Psoas muscle (tissue), 8 donors: ENCODE data around the gene GINS3. TPM values are rescaled to one million over a fixed set of nuclear protein-coding genes. Genes with fewer than 3 reads are reported as not detected.
"Not testable (repeated sequence)": the region's sequence is repeated elsewhere in the genome, so short reads cannot be mapped to it uniquely, and the experiment has no call there.

Source experiments
- ATAC-seq, 4 donors: fragments of 200-7000 bp; cut with Tn5 transposase; one replicate each; pipeline ENCODE4 v1.9.1; 2020; ENCODE audit warnings: moderate library complexity in 3 of 4, mild to moderate bottlenecking in 2 of 4
- DNase-seq, 2 donors: peaks; one replicate each; pipeline ENCODE4 v3.0.0-alpha.2; 2020
- H3K27ac ChIP-seq: fragments of 200-600 bp; one replicate; pipeline ENCODE4 v1.8.0; 2022
- H3K27me3 ChIP-seq, 3 donors: fragments of 200-600 bp in 1 of 3; one replicate each; pipeline versions ENCODE4 v1.6.1 to v1.8.0; 2013 to 2022; ENCODE audit warnings: low read length in 2 of 3, mild to moderate bottlenecking in 2 of 3, moderate library complexity in 1 of 3; ENCODE audit not compliant: insufficient read depth in 3 of 3
- H3K36me3 ChIP-seq, 2 donors: fragments of 200-600 bp in 1 of 2; one replicate each; pipeline versions ENCODE4 v1.6.1 to v1.8.0; 2013 to 2022; ENCODE audit warnings: low read depth in 1 of 2, mild to moderate bottlenecking in 1 of 2, moderate library complexity in 1 of 2; ENCODE audit not compliant: insufficient read depth in 1 of 2
- H3K4me1 ChIP-seq: fragments of 200-600 bp; one replicate; pipeline ENCODE4 v1.8.0; 2022
- H3K4me3 ChIP-seq: fragments of 200-600 bp; one replicate; pipeline ENCODE4 v1.8.0; 2022; ENCODE audit warnings: mild to moderate bottlenecking
- H3K9me3 ChIP-seq: fragments of 200-600 bp; one replicate; pipeline ENCODE4 v1.8.0; 2022
- CTCF ChIP-seq: fragments of 200-600 bp; IDR thresholded peaks from one replicate; pipeline ENCODE4 v1.8.0; 2022; ENCODE audit warnings: antibody characterized with exemption
- whole genome bisulfite sequencing, 3 donors: extraction: QIAGEN DNeasy Blood & Tissue Kit; methylation state at CpG; one replicate each; pipeline versions ENCODE4 v1.1.6 to v1.1.7; 2013; 5-methylcytosine and 5-hydroxymethylcytosine counted together
- intact Hi-C, 2 donors: fragments of 100-400 bp; cut with DNase I; formaldehyde crosslinking; loops; one replicate each; pipeline versions ENCODE4 v1.11.0 to v1.14.2; 2022
- polyA plus RNA-seq, 3 donors: library from polyadenylated mRNA; stranded (reverse); fragments of 200-250 nt; gene quantifications; one replicate each; pipeline ENCODE4 v1.2.3, GENCODE V29; 2013
- total RNA-seq, 4 donors: library from RNA; stranded (reverse); fragmentation: NEBNext Ultra II Directional in 2 of 4; extraction: Animal tissue kit (Norgen Biotek cat#: 25700) in 2 of 4; gene quantifications; one replicate each; pipeline versions ENCODE4 v1.2.1 to v1.2.4, GENCODE V29; 2021 to 2023
- donor health status: healthy with polysubstance abuse.
- donor health status: DM: no; HTN: no; CAD: no; lungs with moderate emphysema.
- donor health status: Bipolar disorder and iron deficiency.
- donor health status: healthy.
- donor health status: DM: yes; HTN: yes; CAD: no.
- donor health status: DM: no; HTN: no; CAD: no.
- donor health status: DM: no; HTN: no; CAD: no.
- donor health status: DM: yes; HTN: yes; CAD: no.

The GINS3 gene
- total and polyA plus RNA-seq, 7 donors, result 0.86 to 2.2 (median 1.2) TPM

DNA sequence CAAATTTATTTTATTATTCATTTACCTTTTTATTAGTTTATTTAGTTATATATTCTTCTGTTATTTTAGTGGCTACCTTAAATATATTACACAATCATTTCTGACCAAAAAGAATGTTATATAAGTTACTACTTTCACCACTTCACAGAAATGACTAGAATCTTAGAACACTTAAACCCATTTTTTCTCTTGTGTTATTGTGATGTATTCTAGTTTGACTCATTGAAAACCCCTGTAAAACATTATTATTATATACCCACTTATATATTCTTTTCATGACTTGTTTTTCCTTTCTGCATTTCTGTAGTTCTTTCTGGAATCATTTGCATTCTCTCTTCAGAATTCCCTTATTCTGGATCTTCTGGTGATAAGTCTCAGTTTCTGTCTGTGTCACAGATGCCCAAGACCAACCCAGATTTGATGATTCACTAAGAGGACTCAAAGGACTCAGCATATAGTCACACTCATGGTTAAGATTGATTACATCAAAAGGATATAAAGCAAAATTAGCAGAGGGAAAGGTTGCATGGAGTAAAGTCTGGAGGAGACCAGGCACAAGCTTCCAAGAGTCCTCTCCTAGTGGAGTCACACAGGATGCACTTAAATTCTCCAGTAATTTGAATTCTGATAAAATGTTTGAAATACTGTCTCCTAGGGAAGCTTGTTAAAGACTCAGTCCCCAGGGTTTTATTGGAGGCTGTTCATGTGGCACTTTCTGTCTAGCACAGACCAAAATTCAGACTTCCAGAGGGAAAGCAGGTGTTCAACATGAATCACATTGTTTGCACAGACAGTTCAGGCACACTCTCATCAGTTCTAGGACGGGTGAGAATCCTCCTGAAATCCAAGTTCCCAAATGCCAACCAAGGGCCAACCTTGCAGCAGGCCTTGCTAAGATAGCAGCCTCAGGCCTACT, 7.7 kb downstream of the GINS3 start:
- no peaks in the 10 kb centered on the region for H3K9me3 ChIP-seq
- H3K27ac ChIP-seq, result no peak overlapping the region
- no peaks in the 10 kb centered on the region for H3K4me1 ChIP-seq
- H3K27me3 ChIP-seq, result no peaks in the 10 kb centered on the region
- ATAC-seq (no peak), DNase-seq (no peak)
- TF ChIP-seq CTCF, result no peak
- H3K4me3 ChIP-seq, result no peak overlapping the region
- no peaks in the 10 kb centered on the region for H3K36me3 ChIP-seq
- intact Hi-C loops, result no loop called here
- 39 to 64% (median 50%) methylated on average over 1 of the region's 1 CpG for WGBS, 3 donors

GRCh38 chr16:58401305-58401704, 9.0 kb downstream of the GINS3 start:
- H3K36me3 ChIP-seq, H3K9me3 ChIP-seq, ATAC-seq, intact Hi-C loops, H3K27ac ChIP-seq, H3K27me3 ChIP-seq, H3K4me3 ChIP-seq, H3K4me1 ChIP-seq, DNase-seq: not testable (repeated sequence)
- 90 to 97% (median 93%) methylated on average over 3 of the region's 3 CpGs for WGBS, 3 donors

GRCh38 chr16:58402796-58403195, 10.5 kb downstream of the GINS3 start:
- TF ChIP-seq CTCF, result no peak
- DNase-seq, result no peak
- Histone ChIP-seq H3K4me3 (no peak overlapping the region), H3K4me1 (no peaks in the 10 kb centered on the region), H3K36me3 (no peaks in the 10 kb centered on the region), H3K27me3 (no peaks in the 10 kb centered on the region), H3K27ac (no peak overlapping the region), H3K9me3 (no peaks in the 10 kb centered on the region)
- WGBS, 3 donors, result 90 to 94% (median 91%) methylated on average over 7 of the region's 7 CpGs
- intact Hi-C loops, result no loop called here
- ATAC-seq, result no peak

DNA sequence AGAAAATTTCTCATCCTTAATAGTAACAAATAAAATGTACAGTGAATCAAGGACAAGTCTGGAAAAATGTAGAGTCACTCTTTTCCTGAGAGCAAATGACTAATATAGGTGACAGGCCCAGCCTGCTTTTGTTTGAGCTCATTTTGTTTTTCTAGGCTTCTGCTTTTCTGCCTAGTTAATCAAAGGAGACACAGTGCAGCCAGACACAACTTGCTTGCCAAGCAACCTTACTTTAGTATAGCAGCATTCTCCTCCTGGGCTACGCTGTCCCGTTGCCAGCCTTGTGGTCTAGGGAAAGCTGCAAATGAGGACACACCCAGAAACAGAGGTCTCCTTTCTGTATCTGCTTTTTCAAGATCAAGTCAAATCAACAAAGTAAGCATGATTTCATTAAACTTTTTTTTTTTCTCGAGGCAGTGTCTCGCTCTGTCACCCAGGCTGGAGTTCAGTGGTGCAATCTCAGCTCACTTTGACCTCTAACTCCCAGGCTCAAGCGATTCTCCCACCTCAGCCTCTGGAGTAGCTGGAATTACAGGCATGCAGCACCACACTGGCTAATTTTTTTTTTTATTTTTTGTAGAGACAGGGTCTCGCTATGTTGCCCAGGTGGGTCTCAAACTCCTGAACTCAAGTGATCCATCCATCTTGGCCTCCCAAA, 17.2 kb downstream of the GINS3 start:
- no peak for ATAC-seq
- Histone ChIP-seq H3K27ac (no peak overlapping the region), H3K9me3 (no peaks in the 10 kb centered on the region)

More for the DNA sequence above, 17.2 kb downstream of the GINS3 start:
- DNase-seq, result peak in 1 of 2 donors; percentile 33
- no peak overlapping the region for H3K4me3 ChIP-seq
- no peaks in the 10 kb centered on the region for H3K4me1 ChIP-seq
- no peak for TF ChIP-seq CTCF
- WGBS, 3 donors, result 65 to 85% (median 72%) methylated on average over 6 of the region's 6 CpGs
- intact Hi-C loops, result no loop called here
- H3K27me3 ChIP-seq, result no peaks in the 10 kb centered on the region
- H3K36me3 ChIP-seq, result no peaks in the 10 kb centered on the region
